NCI-H1048 (cell line): ENCODE results near the gene TPCN1.

Experiments used
- DNase-seq: peaks from one replicate; lab custom pipeline; 2025; lab: John Stamatoyannopoulos, UW

Gene TPCN1

GRCh38 chr12:113226696-113227568 is 5.7 kb downstream of the TPCN1 start:
- no peak for DNase-seq

- DNase-seq: no peak
Measured at GRCh38 chr12:113227686-113228391, 6.6 kb downstream of the TPCN1 start.

GRCh38 chr12:113228394-113229028 is 7.2 kb downstream of the TPCN1 start:
- no peak for DNase-seq

- DNase-seq: no peak
Measured at GRCh38 chr12:113230315-113231234, 9.3 kb downstream of the TPCN1 start.

GRCh38 chr12:113231235-113232088 is 10.2 kb downstream of the TPCN1 start:
- no peak for DNase-seq

- no peak for DNase-seq
Measured at GRCh38 chr12:113232089-113232839, 11.0 kb downstream of the TPCN1 start.

- DNase-seq: no peak
Measured at GRCh38 chr12:113232840-113233585, 11.7 kb downstream of the TPCN1 start.

- no peak for DNase-seq
Measured at GRCh38 chr12:113233967-113234366, 12.7 kb downstream of the TPCN1 start.

- DNase-seq: no peak
Measured at GRCh38 chr12:113234483-113234882, 13.2 kb downstream of the TPCN1 start.

- no peak for DNase-seq
Measured at GRCh38 chr12:113235976-113236375, 14.7 kb downstream of the TPCN1 start.

- no peak for DNase-seq
Measured at GRCh38 chr12:113236539-113237399, 15.5 kb downstream of the TPCN1 start.

GRCh38 chr12:113237748-113238147 is 16.5 kb downstream of the TPCN1 start:
- DNase-seq: no peak

GRCh38 chr12:113238309-113238708 is 17.0 kb downstream of the TPCN1 start:
- DNase-seq: no peak

GRCh38 chr12:113239288-113239771 is 18.1 kb downstream of the TPCN1 start:
- no peak for DNase-seq

- DNase-seq: no peak
Measured at GRCh38 chr12:113239811-113240331, 18.6 kb downstream of the TPCN1 start.

- DNase-seq: no peak
Measured at GRCh38 chr12:113240395-113240794, 19.1 kb downstream of the TPCN1 start.

- no peak for DNase-seq
Measured at GRCh38 chr12:113241191-113242025, 20.1 kb downstream of the TPCN1 start.
